ENCODE measurements around the gene RPS19. TPM values are rescaled to one million over a fixed set of nuclear protein-coding genes. Genes with fewer than 3 reads are reported as not detected.
A peak's percentile ranks its signal among the peaks of the same experiment; 100 is the strongest.

The RPS19 gene
- total RNA-seq = 898 TPM

GRCh38 chr19:41859618-41860418 lies at the start of gene RPS19:
RPS19 (plus strand) TSS chr19:41860255; CDS start chr19:41860775, 520 bp downstream.
- DNase-seq = peak; percentile 100

GRCh38 chr19:41810301-41810700 lies 49.8 kb upstream of the RPS19 start:
- no peak for DNase-seq

DNA sequence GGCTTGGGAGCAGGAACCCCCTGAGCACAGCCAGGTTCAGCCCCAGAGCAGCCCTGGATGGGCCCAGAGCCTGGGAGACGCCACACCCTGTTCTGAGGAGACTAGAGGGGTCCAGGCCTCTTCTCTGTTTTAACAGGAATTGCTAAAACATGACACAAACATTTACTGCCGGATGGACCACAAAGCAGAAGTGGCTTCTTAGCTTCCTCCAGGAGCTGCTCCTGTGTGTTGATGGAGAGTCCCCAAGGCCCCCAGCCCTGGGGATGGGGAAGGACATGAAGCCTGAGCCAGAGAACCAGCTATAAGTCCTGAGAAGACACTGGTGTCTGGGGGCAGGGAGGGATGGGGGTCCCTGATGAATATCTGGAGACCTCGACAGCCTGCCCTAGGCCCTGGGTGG lies 49.0 kb upstream of the RPS19 start:
- DNase-seq = no peak

DNA sequence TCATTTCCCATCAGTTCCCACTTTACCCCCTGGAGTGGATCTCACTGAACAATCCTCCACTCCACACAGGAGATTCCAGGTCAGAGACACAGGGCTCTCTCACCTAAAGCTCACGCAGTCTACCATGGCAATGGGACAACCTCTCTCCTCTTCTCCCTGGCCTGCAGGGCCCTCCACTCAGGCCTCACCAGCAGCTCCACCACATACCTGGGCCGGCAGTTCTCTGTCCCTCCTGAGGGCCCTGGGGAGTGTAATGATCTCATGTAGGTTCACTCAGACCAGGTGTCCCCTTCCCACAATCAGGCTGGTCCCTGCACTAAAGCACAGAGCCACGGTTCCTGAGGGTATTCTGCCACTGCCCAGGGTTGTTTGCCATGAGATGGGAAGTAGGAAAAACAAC lies 48.1 kb upstream of the RPS19 start:
- DNase-seq = no peak

- DNase-seq = no peak
Measured at GRCh38 chr19:41813911-41814310, 46.1 kb upstream of the RPS19 start.

- no peak for DNase-seq
Measured at GRCh38 chr19:41815301-41815700, 44.8 kb upstream of the RPS19 start.

GRCh38 chr19:41816761-41817160 lies 43.3 kb upstream of the RPS19 start:
- no peak for DNase-seq

- peak; percentile 18 for DNase-seq
Measured at GRCh38 chr19:41821003-41821735, 38.9 kb upstream of the RPS19 start.

- DNase-seq = no peak
Measured at GRCh38 chr19:41837981-41838708, 21.9 kb upstream of the RPS19 start.

DNA sequence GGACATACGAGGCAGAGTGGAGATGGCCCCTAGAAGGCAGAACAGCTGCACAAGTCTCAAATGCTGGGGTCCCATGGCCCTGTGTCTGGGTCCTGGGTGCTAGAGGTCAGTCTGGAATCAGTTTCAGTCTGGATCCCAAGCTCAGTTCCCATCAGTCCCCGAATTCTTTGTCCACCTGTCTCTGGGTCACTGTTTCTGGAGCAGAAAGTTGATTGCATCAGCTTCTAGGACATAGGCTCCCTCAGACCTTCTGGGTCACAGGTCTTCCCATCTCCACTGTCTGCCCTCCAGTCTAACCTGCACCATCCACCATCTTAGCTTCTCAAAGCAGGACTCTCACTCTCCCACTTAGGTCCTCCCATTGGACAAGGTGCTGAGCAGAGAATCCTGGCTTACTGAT lies 20.8 kb upstream of the RPS19 start:
- DNase-seq = no peak

DNA sequence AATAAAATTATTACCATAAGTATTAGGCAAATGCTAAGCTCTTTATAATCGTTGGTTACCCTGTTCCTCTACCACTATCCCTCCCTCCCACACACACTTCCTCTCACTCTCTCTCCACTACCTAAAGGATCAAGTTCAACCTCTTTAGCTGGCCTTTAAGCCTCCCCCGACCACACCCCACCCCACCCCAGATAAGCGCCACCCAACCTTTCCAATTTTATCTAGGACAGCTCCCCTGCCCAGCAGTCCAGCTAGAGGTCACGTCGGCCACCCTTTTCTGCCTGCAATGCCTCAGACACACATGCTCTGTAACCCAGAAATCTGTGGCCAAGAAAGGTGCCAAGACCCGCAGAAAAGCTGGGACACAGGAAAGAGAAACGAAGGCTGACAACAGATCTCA lies 16.7 kb upstream of the RPS19 start:
- DNase-seq = no peak

- DNase-seq = no peak
Measured at GRCh38 chr19:41844601-41845000, 15.5 kb upstream of the RPS19 start, which contains the start of gene LYPD4. LYPD4 (minus strand) TSS chr19:41844683; CDS start chr19:41839285, 5,398 bp downstream.

GRCh38 chr19:41845001-41845050 lies 15.2 kb upstream of the RPS19 start, which contains the start of gene DMRTC2:
DMRTC2 (plus strand) TSS chr19:41845042; CDS start chr19:41847429, 2,387 bp downstream.
- DNase-seq = no peak

DNA sequence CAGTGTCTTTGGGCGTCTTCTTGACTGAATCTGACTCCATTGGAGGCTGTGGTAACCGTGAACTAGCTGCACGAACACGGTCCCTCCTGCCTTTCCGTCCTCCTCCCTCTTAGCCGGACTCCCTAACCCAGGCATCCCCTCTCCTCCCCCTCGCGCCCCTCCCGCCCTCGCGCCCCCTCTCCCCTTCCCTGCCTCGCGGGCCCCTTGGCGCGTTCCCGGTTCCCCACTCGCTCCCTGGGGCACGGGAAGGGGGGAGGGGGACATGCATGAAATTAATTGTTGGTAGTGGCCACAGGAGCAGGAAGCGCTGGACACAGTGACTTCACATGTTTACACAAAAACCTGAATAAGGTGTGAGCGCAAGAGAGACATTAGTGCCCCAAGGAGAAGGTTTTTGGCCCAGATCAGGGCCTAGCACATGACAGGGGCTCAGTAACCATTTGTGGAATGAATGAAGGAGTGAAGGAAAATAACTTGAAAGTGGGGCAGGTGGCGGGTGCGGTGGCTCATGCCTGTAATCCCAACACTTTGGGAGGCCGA lies 14.9 kb upstream of the RPS19 start:
- no peak for DNase-seq

DNA sequence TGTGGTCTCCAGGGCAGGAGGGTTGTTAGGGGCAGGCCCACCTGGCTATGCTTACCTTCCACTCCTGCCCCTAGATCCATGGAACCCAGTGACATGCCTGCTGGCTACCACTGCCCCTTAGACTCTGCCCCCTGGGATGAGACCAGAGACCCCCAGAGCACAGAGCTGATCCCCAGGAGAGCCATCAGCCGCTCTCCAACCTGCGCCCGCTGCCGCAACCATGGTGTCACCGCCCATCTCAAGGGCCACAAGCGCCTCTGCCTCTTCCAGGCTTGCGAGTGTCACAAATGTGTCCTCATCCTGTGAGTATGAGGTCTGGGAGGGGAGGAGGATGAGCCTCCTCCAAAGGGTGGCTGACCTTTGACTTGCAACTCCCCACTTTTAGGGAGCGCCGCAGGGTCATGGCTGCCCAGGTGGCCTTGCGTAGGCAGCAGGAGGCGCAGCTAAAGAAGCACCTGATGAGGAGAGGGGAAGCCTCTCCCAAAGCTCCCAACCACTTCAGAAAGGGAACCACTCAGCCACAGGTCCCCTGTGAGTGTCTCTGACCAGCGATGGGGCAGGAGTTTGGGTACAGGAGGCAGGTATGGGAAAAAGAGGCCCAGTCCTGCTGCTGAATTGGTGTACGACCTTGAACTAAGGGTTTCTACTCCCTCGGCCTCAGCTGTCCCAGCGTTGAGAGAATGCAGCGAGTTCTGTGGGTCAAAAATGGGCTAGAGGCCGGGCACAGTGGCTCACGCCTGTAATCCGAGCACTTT lies 12.5 kb upstream of the RPS19 start:
- no peak for DNase-seq

DNA sequence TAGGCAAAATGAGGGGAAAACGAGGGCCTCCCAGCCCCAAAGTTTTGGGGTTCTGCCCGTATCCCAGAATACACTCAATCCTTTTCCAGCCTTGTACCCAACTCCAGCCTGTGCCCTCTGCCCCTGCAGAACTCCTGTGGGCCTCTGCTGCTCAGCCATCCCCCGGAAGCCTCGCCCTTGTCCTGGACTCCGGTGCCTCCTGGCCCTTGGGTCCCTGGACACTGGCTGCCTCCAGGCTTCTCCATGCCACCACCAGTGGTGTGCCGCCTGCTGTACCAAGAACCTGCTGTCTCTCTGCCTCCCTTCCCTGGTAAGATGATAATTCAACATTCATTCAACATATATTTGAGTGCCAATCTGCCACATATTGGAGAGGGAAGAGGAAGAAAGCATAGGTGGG lies 11.4 kb upstream of the RPS19 start:
- no peak for DNase-seq

- DNase-seq = peak; percentile 36
Measured at GRCh38 chr19:41849067-41849466, 11.0 kb upstream of the RPS19 start.

GRCh38 chr19:41850381-41850780 lies 9.7 kb upstream of the RPS19 start:
- no peak for DNase-seq

GRCh38 chr19:41851456-41851855 lies 8.6 kb upstream of the RPS19 start:
- no peak for DNase-seq

DNA sequence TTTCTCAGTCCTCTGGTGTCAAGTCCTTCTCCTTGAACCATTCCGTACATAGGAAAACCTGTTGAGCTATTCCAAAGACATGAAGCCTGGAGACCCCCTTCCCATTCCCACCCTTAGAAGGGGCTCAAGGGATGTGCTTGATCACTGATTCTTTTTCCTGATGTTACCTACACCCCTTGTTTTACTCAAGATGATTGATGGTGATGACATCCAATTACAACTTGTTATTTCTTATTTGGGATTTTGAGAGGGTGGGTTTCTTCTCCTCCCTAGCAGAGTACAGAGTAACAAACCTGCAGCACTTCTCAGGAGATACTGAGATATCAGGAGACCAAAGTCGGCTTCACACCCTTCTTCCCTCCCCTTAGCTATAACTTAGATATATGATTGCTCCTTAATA lies 6.7 kb upstream of the RPS19 start:
- DNase-seq = no peak

DNA sequence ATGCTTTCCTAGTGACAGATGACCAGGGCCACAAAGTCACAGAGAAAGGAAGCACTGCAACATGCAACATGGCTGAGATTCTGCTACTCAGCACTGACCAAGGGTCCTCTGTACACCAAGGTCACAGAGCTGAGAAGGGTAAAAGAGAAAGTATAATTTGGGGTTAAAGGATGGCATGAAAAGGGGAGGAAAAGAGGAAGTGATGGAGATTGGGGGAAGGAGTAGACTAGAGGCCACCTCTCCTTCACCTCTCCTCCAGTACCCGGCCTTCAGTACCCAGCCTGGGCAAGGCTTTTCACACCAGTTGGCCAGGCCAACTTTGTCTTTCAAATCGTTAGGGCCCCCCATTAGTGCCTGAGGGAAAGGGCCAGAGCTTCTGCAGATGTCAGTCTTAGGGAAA lies 6.3 kb upstream of the RPS19 start:
- DNase-seq = no peak

DNA sequence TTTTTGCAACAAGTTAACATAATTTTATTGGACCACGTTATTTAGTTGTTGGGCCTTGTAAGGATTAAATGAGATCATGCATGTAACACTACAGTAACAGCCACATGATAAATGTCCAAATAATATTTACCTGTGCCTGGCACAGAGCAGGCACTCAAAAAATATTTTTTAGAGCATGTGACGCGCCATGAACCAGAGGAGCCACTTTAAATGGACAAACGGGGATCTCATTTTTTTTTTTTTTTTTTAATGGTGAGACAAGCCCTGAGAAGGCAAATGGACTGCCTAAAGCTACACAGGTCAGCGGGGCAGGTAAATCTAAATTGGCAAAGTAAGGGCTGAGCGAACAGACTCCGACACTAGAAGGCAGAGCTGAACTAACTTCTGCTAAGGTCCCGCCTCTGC lies 840 bp upstream of the RPS19 start:
- DNase-seq = no peak

Data from tongue (tissue), 2 donors.